Measurements from ENCODE around the gene RSPH3. TPM values are rescaled to one million over a fixed set of nuclear protein-coding genes. Genes with fewer than 3 reads are reported as not detected.

Gene RSPH3
- total and polyA plus RNA-seq, 2 donors from 2014 or later: 5.5 to 20.2 TPM

DNA sequence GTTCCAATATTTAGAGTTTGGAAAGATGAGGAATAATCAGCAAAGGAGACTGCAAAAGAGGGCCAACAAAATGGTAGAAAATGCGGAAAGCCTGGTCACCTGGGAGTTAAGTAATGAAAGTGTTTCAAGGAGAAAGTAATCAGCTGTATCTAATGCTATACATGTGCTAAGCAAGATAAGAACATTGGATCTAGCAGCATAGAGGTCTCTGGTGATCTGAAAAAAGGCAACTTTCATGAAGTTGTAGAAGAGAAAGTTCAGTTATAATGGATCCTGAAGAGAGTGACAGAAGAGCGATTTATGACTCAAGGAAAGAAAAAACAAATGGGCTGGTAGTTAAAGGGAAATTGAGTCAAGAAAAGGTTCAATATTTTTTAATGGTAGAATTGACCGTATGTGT is 4.6 kb upstream of the RSPH3 start:
- no peaks in the 10 kb centered on the region for H3K36me3 ChIP-seq (ENCODE audit: control insufficient read depth in 2 of 3, insufficient read depth in 3 of 3, low read length in 3 of 3)
- no peak overlapping the region for H3K27ac ChIP-seq (ENCODE audit: low read depth in 2 of 2, low read length in 2 of 2)
- intact Hi-C loops (cut with DNase I): loop anchor here (10.0 kb wide), 1 partner anchor 130 kb away; no protein-coding TSS in a partner anchor
- no peak for DNase-seq
- H3K9ac ChIP-seq (ENCODE audit: low read length in 3 of 3): no peak overlapping the region
- H3K4me3 ChIP-seq (ENCODE audit: low read length in 3 of 3): no peak overlapping the region
- H3K4me1 ChIP-seq (ENCODE audit: control insufficient read depth in 2 of 3, insufficient read depth in 2 of 3, low read depth in 1 of 3, low read length in 3 of 3): peaks cover 0 to 2% (median 0%) of the 10 kb centered on the region in 3 donors
- TF ChIP-seq, protein P1, sequence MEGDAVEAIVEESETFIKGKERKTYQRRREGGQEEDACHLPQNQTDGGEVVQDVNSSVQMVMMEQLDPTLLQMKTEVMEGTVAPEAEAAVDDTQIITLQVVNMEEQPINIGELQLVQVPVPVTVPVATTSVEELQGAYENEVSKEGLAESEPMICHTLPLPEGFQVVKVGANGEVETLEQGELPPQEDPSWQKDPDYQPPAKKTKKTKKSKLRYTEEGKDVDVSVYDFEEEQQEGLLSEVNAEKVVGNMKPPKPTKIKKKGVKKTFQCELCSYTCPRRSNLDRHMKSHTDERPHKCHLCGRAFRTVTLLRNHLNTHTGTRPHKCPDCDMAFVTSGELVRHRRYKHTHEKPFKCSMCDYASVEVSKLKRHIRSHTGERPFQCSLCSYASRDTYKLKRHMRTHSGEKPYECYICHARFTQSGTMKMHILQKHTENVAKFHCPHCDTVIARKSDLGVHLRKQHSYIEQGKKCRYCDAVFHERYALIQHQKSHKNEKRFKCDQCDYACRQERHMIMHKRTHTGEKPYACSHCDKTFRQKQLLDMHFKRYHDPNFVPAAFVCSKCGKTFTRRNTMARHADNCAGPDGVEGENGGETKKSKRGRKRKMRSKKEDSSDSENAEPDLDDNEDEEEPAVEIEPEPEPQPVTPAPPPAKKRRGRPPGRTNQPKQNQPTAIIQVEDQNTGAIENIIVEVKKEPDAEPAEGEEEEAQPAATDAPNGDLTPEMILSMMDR (IDR thresholded peaks at IDR 0.05; ENCODE audit: borderline replicate concordance, extremely low read depth, insufficient read depth): no peak
- FAIRE-seq: no peak
- no peaks in the 10 kb centered on the region for H3K9me3 ChIP-seq (ENCODE audit: control insufficient read depth in 2 of 3, insufficient read depth in 1 of 3, low read length in 3 of 3)
- H3K27me3 ChIP-seq (ENCODE audit: control insufficient read depth, insufficient read depth, low read length): no peaks in the 10 kb centered on the region

DNA sequence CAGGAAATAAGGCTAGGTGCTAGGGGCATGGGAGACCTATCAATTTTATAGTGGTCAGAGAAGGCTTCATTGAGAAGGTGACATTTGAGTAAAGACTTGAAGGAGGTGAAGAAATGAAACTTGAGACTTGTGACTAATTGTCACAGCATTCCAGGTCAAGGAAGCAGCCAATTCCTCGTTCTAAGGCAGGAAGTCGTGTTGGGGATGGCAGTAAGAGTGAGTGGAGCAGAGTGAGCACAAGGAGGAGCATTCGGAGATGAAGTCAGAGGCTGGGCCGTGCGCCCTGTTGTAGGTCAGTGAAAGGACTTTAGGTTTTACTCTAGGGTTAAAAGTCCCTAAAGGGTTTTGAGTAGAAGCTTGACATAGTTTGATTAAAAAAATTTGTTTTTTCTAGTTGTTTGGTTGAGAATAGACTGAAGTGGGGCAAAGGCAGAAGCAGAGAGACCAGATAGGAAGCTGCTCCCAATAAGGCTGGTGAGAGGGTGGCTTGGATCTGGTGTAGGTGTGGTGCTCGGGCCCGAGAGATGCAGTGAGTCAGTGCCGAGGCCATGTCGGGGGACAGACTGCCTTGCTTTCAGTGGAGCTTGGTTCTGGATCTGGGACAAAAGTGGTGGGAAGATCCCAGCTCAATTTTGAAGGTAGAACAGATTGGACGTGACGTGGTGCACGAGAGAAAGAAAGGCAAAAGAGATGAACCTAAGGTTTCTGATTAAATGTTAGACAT is 2.6 kb upstream of the RSPH3 start:
- TF ChIP-seq, protein P1 (IDR thresholded peaks at IDR 0.05; ENCODE audit: borderline replicate concordance, extremely low read depth, insufficient read depth): no peak
- no peak overlapping the region for H3K9ac ChIP-seq (ENCODE audit: low read length in 3 of 3)
- H3K4me3 ChIP-seq (ENCODE audit: low read length in 3 of 3): no peak overlapping the region
- no peaks in the 10 kb centered on the region for H3K27me3 ChIP-seq (ENCODE audit: control insufficient read depth, insufficient read depth, low read length)
- H3K27ac ChIP-seq (ENCODE audit: low read depth in 2 of 2, low read length in 2 of 2): no peak overlapping the region
- FAIRE-seq: no peak
- H3K36me3 ChIP-seq (ENCODE audit: control insufficient read depth in 2 of 3, insufficient read depth in 3 of 3, low read length in 3 of 3): no peaks in the 10 kb centered on the region
- intact Hi-C loops (cut with DNase I): loop anchor here (10.0 kb wide), 1 partner anchor 132 kb away; no protein-coding TSS in a partner anchor
- no peaks in the 10 kb centered on the region for H3K9me3 ChIP-seq (ENCODE audit: control insufficient read depth in 2 of 3, insufficient read depth in 1 of 3, low read length in 3 of 3)
- peaks cover 0 to 5% (median 0%) of the 10 kb centered on the region in 3 donors for H3K4me1 ChIP-seq (ENCODE audit: control insufficient read depth in 2 of 3, insufficient read depth in 2 of 3, low read depth in 1 of 3, low read length in 3 of 3)
- DNase-seq: peak in 1 of 5 donors; percentile 6

DNA sequence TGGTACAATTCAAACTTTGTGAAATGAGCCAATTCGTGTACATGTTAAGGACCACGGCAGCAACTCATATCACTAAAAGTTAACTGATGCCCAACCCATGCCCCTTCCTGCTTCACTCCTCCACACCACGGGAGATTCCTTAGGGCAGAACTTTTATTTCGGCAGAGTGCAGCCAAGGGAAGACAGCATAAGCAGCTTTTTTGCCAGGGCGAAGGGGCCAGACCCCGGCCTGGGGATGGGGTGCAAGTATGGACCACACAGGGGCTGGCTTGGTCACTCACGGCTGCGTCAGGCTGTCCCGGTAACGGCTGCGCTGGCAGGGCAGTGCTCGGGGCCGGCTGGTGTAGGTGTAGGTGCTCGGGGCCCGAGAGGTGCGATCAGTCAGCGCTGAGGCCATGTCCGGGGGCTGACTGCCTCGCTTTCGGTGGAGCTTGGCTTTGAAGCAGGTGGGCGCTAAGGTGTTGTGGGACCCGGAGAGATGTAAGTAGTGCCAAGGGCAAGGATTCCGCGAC is 792 bp downstream of the RSPH3 start:
- Histone ChIP-seq H3K9ac (ENCODE audit: low read length in 3 of 3) (peak overlapping the region; percentile 67 to 90 (median 84)), H3K4me1 (ENCODE audit: control insufficient read depth in 2 of 3, insufficient read depth in 2 of 3, low read depth in 1 of 3, low read length in 3 of 3) (peaks cover 0 to 8% (median 0%) of the 10 kb centered on the region in 3 donors), H3K36me3 (ENCODE audit: control insufficient read depth in 2 of 3, insufficient read depth in 3 of 3, low read length in 3 of 3) (no peaks in the 10 kb centered on the region), H3K27ac (ENCODE audit: low read depth in 2 of 2, low read length in 2 of 2) (peak overlapping the region; percentile 88 to 92), H3K9me3 (ENCODE audit: control insufficient read depth in 2 of 3, insufficient read depth in 1 of 3, low read length in 3 of 3) (no peaks in the 10 kb centered on the region), H3K4me3 (ENCODE audit: low read length in 3 of 3) (peak overlapping the region; percentile 90 to 92 (median 91)), H3K27me3 (ENCODE audit: control insufficient read depth, insufficient read depth, low read length) (no peaks in the 10 kb centered on the region)
- DNase-seq (no peak), FAIRE-seq (no peak)
- TF ChIP-seq, protein P1 (IDR thresholded peaks at IDR 0.05; ENCODE audit: borderline replicate concordance, extremely low read depth, insufficient read depth): no peak
- intact Hi-C loops (cut with DNase I): no loop called here

All from kidney (tissue), 14 donors.